Epidermal melanocyte (primary cell): ENCODE results near the gene DYNLT2B.
"Not testable (repeated sequence)": the region's sequence is repeated elsewhere in the genome, so short reads cannot be mapped to it uniquely, and the experiment has no call there.

Source experiments
- DNase-seq: peaks from one replicate; pipeline ENCODE4 v3.0.0; 2011; ENCODE audit warnings: low spot score; ENCODE audit not compliant: insufficient read length

The DYNLT2B gene

DNA sequence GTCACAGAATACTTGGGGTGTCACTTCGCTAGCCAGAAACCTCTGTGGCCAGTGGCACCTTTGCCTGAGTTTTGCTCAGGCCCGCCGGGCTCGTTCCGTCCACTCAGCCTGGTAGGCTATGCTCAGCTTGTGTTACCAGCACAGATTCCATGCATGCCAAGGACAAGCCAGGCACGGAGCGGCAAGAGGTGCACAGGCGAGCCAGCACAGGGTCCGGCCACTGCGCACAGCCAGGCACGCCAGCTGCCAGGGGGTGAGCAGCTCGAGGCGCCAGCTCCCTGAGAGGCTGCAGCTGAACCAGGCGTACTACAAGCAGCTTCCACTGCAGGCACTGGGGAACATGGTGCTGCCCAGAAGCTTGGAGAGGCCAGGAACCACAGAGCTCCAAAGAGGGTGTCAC lies 45.2 kb downstream of the DYNLT2B start:
- no peak for DNase-seq

DNA sequence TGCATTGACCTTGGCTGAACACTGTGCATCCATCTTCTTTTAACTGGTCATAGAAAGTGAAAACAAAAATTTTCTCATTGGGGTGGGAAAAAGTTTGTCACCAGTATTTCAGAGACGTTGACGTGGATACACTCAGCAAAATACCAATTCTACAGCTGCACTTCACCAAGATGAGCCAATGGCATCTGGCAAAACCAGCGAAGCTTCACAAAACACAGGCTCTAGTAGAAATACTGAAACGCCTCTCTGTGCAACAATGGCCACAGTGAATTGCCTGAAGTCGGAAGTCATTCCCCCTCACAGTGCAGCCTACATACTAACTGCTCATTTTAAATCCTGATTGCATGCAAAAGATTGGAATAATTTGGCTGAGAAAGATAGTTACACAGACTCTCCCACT lies 47.5 kb downstream of the DYNLT2B start:
- DNase-seq, result no peak

GRCh38 chr3:196268284-196269163 lies 49.5 kb downstream of the DYNLT2B start:
- no peak for DNase-seq

DNA sequence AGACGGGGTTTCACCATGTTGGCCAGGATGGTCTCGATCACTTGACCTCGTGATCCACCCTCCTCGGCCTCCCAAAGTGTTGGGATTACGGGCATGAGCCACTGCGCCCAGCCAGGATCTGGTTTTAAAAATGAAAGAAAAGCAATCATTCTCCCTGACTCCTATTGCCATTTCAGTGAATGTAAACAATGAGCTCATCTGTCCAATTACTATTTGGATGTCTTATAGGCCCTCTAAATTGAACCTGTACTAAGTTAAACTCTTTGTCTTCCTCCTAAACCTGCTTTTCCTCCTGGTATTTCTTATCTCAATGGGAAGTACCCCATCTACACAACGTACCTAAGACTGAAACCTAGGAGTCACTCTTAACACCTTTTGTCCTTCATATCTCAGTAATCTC lies 54.2 kb downstream of the DYNLT2B start:
- DNase-seq, result no peak

DNA sequence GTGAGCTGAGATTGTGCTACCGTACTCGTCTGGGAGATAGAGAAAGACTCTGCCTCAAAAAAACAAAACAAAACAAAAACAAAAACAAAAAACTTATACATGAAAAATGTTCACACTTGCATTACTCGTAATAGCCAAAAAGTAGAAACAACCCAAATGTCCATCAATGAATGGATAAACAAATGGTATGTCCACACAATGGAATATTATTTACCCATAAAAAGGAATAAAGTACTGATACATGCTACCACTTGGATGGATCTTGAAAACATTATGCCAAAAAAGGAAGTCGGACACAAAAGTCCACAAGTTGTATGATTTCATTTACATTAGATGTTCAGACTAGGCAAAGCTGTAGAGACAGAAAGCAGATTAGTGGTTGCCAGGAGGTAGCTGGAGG lies 57.3 kb downstream of the DYNLT2B start:
- no peak for DNase-seq

GRCh38 chr3:196255776-196256175 lies 62.3 kb downstream of the DYNLT2B start:
- no peak for DNase-seq

DNA sequence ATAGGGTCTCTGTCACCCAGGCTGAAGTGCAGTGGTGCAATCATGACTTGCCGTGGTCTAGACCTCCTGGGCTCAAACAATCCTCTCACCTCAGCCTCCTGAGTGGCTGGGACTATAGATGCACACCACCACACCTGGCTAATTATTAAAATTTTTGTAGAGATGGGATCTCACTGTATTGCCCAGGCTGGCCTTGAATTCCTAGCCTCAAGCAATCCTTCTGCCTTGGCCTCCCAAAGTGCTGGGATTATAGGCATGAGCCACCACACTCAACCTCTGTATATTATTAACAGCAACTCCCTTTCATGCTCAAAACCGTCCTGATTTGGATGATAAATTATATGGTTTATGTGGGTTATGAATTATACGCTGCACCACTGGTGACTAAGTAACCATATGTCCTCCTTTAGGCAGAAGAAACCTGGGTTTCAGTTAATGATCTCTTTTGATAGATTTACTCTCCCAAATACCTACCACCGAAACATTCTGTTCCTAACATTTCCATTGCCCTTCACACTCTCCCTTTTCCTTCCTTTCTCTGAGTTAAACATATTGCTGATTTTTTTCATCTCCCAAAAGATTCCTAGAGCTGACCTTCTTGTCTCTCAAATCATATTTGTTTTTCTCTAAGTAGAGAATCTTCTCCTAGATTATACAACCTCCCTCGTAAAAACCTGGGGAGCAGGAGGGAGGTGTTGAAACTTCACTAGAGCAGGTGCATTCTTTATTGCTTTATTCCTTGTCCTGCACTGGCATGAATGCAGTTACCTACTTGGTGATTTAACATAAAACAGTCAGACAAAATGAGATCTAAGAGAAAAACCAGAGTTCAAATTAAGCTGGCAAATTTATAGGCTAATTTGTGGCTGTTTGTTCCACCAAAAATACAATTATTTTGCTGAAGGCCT lies 63.4 kb downstream of the DYNLT2B start:
- no peak for DNase-seq

- DNase-seq, result no peak
Measured at GRCh38 chr3:196251918-196252317, 66.1 kb downstream of the DYNLT2B start.

DNA sequence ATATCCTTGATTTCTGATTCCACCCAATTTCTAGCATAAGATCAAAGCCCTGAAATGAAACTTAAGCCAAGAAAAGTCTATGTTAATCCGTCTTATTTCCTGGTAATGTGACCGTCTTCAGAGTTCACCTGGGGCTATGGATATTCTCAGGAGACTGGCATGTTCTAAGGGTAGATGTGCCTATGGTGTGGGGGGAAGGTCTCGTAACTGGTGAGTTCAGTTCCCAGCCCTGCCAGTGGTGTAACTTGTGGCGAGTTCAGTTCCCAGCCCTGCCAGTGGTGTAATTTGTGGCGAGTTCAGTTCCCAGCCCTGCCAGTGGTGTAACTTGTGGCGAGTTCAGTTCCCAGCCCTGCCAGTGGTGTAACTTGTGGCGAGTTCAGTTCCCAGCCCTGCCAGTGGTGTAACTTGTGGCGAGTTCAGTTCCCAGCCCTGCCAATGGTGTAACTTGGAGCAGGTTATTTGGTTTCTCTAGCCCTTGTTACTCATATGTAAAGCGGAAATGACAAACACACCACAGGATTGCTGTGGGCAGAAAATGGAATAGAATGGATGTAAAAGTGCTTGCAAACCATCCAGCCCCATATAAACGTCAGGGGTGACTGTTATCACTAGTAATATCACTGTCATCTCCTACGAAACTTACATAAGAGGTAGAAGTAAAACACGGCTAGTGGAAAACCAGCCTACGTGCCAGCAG lies 71.3 kb downstream of the DYNLT2B start:
- no peak for DNase-seq

DNA sequence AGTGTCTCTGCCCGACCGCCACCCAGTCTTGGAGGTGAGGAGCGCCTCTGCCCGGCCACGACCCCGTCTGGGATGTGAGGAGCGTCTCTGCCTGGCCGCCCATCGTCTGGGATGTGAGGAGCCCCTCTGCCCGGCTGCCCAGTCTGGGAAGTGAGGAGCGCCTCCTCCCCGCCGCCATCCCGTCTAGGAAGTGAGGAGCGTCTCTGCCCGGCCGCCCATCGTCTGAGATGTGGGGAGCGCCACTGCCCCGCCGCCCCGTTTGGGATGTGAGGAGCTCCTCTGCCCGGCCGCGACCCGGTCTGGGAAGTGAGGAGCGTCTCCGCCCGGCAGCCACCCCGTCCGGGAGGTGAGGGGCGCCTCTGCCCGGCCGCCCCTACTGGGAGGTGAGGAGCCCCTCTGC lies 73.9 kb downstream of the DYNLT2B start:
- DNase-seq, result not testable (repeated sequence)

- no peak for DNase-seq
Measured at GRCh38 chr3:196241704-196242103, 76.3 kb downstream of the DYNLT2B start.
